Adipose tissue (tissue), 3 donors: ENCODE measurements around the gene PPDPF. TPM values are rescaled to one million over a fixed set of nuclear protein-coding genes. Genes with fewer than 3 reads are reported as not detected.
"Not testable (repeated sequence)": the region's sequence is repeated elsewhere in the genome, so short reads cannot be mapped to it uniquely, and the experiment has no call there.

Experiments
- H3K27ac ChIP-seq: one replicate; pipeline ENCODE4 v1.5.1; 2013; ENCODE audit warnings: low read depth, low read length
- WGBS, 3 donors: extraction: QIAGEN DNeasy Blood & Tissue Kit; methylation state at CpG; one replicate each; pipeline ENCODE4 v1.1.7; 2013; 5-methylcytosine and 5-hydroxymethylcytosine counted together
- polyA plus RNA-seq, 3 donors: library from polyadenylated mRNA; stranded (reverse); fragments of 200-250 nt; gene quantifications; one replicate each; pipeline ENCODE4 v1.2.3, GENCODE V29; 2013
- donor health status: healthy with polysubstance abuse.
- donor health status: Bipolar disorder and iron deficiency.
- donor health status: healthy.

The PPDPF gene
- polyA plus RNA-seq, 3 donors: 195 to 215 (median 203) TPM

GRCh38 chr20:63565021-63565698 is 44.6 kb downstream of the PPDPF start:
- WGBS, 3 donors: 96 to 97% (median 96%) methylated on average over 56 to 61 of the region's 61 CpGs
- no peak overlapping the region for H3K27ac ChIP-seq

GRCh38 chr20:63565699-63566335 is 45.3 kb downstream of the PPDPF start:
- WGBS, 3 donors: 94 to 96% (median 95%) methylated on average over 42 to 43 of the region's 43 CpGs
- no peak overlapping the region for H3K27ac ChIP-seq

- H3K27ac ChIP-seq: no peak overlapping the region
- 71 to 91% (median 90%) methylated on average over 43 to 46 of the region's 46 CpGs for WGBS, 3 donors
Measured at GRCh38 chr20:63566395-63567135, 46.0 kb downstream of the PPDPF start.

- 76 to 91% (median 80%) methylated on average over 21 to 22 of the region's 22 CpGs for WGBS, 3 donors
- no peak overlapping the region for H3K27ac ChIP-seq
Measured at GRCh38 chr20:63567136-63567385, 46.5 kb downstream of the PPDPF start.

- 55 to 88% (median 66%) methylated on average over 26 to 37 of the region's 37 CpGs for WGBS, 3 donors
- no peak overlapping the region for H3K27ac ChIP-seq
Measured at GRCh38 chr20:63567386-63568169, 47.0 kb downstream of the PPDPF start.

GRCh38 chr20:63568170-63568981 is 47.8 kb downstream of the PPDPF start:
- H3K27ac ChIP-seq: no peak overlapping the region
- WGBS, 3 donors: 65 to 86% (median 65%) methylated on average over 37 to 43 of the region's 43 CpGs

- WGBS, 3 donors: 87 to 92% (median 88%) methylated on average over 42 to 46 of the region's 46 CpGs
Measured at GRCh38 chr20:63568986-63569949, 48.7 kb downstream of the PPDPF start.

GRCh38 chr20:63570281-63571086 is 49.9 kb downstream of the PPDPF start:
- WGBS, 3 donors: 91 to 93% (median 92%) methylated on average over 28 of the region's 28 CpGs
- no peak overlapping the region for H3K27ac ChIP-seq

More at GRCh38 chr20:63568986-63569949, 48.7 kb downstream of the PPDPF start:
- H3K27ac ChIP-seq: no peak overlapping the region

GRCh38 chr20:63571087-63571478 is 50.5 kb downstream of the PPDPF start:
- 57 to 73% (median 70%) methylated on average over 4 to 6 of the region's 11 CpGs for WGBS, 3 donors
- H3K27ac ChIP-seq: not testable (repeated sequence)

Other genes starting within 250 kb of the PPDPF start
- 10 to 100 TPM; 41.9 to 55.0 (median 50.8) TPM for gene ARFGAP1, start 248.0 kb upstream of the PPDPF start, polyA plus RNA-seq
- not detected for gene COL20A1, start 227.6 kb upstream of the PPDPF start, polyA plus RNA-seq
- gene CHRNA4, start 159.4 kb upstream of the PPDPF start, polyA plus RNA-seq: not detected
- gene KCNQ2, start 48.1 kb upstream of the PPDPF start, polyA plus RNA-seq: 1 to 10 TPM in 1 of 3 donors, under 1 TPM in 1, not detected in 1; 0.10 to 1.6 TPM
- gene EEF1A2, start 21.7 kb upstream of the PPDPF start, polyA plus RNA-seq: 10 to 100 TPM in 1 of 3 donors, 1 to 10 TPM in 2; 1.2 to 24.4 (median 3.2) TPM
- 1 to 10 TPM in 2 of 3 donors, not detected in 1; 1.6 to 3.6 TPM for gene PTK6, start 16.6 kb downstream of the PPDPF start, polyA plus RNA-seq
- gene SRMS, start 27.0 kb downstream of the PPDPF start, polyA plus RNA-seq: under 1 TPM in 1 of 3 donors, not detected in 2; 0.06 TPM
- gene FNDC11, start 33.4 kb downstream of the PPDPF start, polyA plus RNA-seq: 1 to 10 TPM in 1 of 3 donors, under 1 TPM in 2; 0.17 to 1.0 (median 0.36) TPM
- gene HELZ2, start 53.5 kb downstream of the PPDPF start, polyA plus RNA-seq: 10 to 100 TPM; 11.3 to 22.0 (median 13.3) TPM
- 1 to 10 TPM; 6.9 to 9.6 (median 7.5) TPM for gene GMEB2, start 106.3 kb downstream of the PPDPF start, polyA plus RNA-seq
- gene STMN3, start 132.7 kb downstream of the PPDPF start, polyA plus RNA-seq: 10 to 100 TPM; 10.6 to 16.9 (median 12.6) TPM
- gene RTEL1, start 137.5 kb downstream of the PPDPF start, polyA plus RNA-seq: 10 to 100 TPM in 2 of 3 donors, 1 to 10 TPM in 1; 7.3 to 16.1 (median 11.8) TPM
- 10 to 100 TPM in 1 of 3 donors, 1 to 10 TPM in 2; 7.4 to 92.8 (median 9.3) TPM for gene TNFRSF6B, start 175.9 kb downstream of the PPDPF start, polyA plus RNA-seq
- 10 to 100 TPM; 26.9 to 50.8 (median 40.9) TPM for gene ARFRP1, start 187.2 kb downstream of the PPDPF start, polyA plus RNA-seq
- 10 to 100 TPM; 13.2 to 33.0 (median 30.7) TPM for gene ZGPAT, start 187.3 kb downstream of the PPDPF start, polyA plus RNA-seq
- gene LIME1, start 215.9 kb downstream of the PPDPF start, polyA plus RNA-seq: 10 to 100 TPM in 2 of 3 donors, 1 to 10 TPM in 1; 5.2 to 16.7 (median 10.7) TPM
- 100 to 1,000 TPM in 1 of 3 donors, 10 to 100 TPM in 2; 28.3 to 137 (median 72.8) TPM for gene SLC2A4RG, start 219.0 kb downstream of the PPDPF start, polyA plus RNA-seq